ACC112 (cell line): Measurements from ENCODE around the gene MRPS18A.
A peak's percentile ranks its signal among the peaks of the same experiment; 100 is the strongest.

Experiments used
- H2AFZ ChIP-seq: fragments of 200-600 bp; sonication (generic); one replicate; pipeline ENCODE4 v1.6.0; 2017; ENCODE audit warnings: antibody characterized with exemption, low read length; ENCODE audit not compliant: unreplicated experiment
- H3K27ac ChIP-seq: fragments of 200-600 bp; sonication (generic); 2 replicates; pipeline ENCODE4 v1.5.1; 2014; ENCODE audit warnings: low read depth, mild to moderate bottlenecking, antibody characterized with exemption, low read length, moderate library complexity
- H3K27me3 ChIP-seq: fragments of 200-600 bp; sonication (generic); 2 replicates; pipeline ENCODE4 v1.6.1; 2014; ENCODE audit warnings: mild to moderate bottlenecking, antibody characterized with exemption, low read length, moderate library complexity, mixed read lengths; ENCODE audit not compliant: insufficient read depth
- H3K36me3 ChIP-seq: fragments of 200-600 bp; sonication (generic); 2 replicates; pipeline ENCODE4 v1.6.1; 2016; ENCODE audit warnings: mild to moderate bottlenecking, antibody characterized with exemption, low read length, moderate library complexity, mixed read lengths; ENCODE audit not compliant: insufficient read depth
- H3K4me1 ChIP-seq: fragments of 200-600 bp; sonication (generic); one replicate; pipeline ENCODE4 v1.6.1; 2016; ENCODE audit warnings: low read length, mixed read lengths; ENCODE audit not compliant: insufficient read depth, unreplicated experiment, control insufficient read depth
- H3K4me3 ChIP-seq: fragments of 200-600 bp; sonication (generic); 2 replicates; pipeline ENCODE4 v1.5.1; 2014; ENCODE audit warnings: mild to moderate bottlenecking, low read depth, low read length
- H3K79me2 ChIP-seq: fragments of 200-600 bp; sonication (generic); one replicate; pipeline ENCODE4 v1.6.0; 2016; ENCODE audit warnings: low read length; ENCODE audit not compliant: control insufficient read depth, unreplicated experiment, insufficient read depth

MRPS18A gene

GRCh38 chr6:43695967-43696291 lies 8.3 kb upstream of the MRPS18A start:
- no peak overlapping the region for H2AFZ ChIP-seq
- no peaks in the 10 kb centered on the region for H3K27me3 ChIP-seq
- no peaks in the 10 kb centered on the region for H3K79me2 ChIP-seq
- H3K27ac ChIP-seq, result no peak overlapping the region
- H3K4me3 ChIP-seq, result no peak overlapping the region
- H3K4me1 ChIP-seq, result peaks cover 19% of the 10 kb centered on the region
- H3K36me3 ChIP-seq, result no peaks in the 10 kb centered on the region

- H3K27ac ChIP-seq, result no peak overlapping the region
- H3K4me3 ChIP-seq, result no peak overlapping the region
- no peaks in the 10 kb centered on the region for H3K36me3 ChIP-seq
- no peaks in the 10 kb centered on the region for H3K27me3 ChIP-seq
- no peak overlapping the region for H2AFZ ChIP-seq
- no peaks in the 10 kb centered on the region for H3K79me2 ChIP-seq
- peaks cover 19% of the 10 kb centered on the region for H3K4me1 ChIP-seq
These were observed 7.8 kb upstream of the MRPS18A start for GRCh38 chr6:43695215-43695966.

DNA sequence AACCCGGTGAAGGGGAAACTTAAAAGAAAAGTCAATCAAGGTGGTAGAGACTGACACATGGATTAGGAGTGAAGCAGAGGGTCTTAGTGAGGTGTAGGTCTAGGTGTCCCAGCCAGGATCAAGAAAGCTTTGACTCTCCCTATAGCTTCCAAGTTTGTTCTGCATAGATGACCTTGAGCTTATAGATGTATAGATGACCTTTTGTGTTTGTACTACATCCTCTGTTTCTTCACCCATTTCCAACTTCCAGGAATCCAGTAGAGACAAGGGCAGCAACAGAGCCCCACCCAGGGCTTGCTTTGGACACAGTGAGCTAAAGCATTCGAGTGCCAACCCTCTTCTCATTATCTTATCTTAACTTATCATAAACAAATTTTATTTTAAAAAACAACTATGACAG lies 1.8 kb upstream of the MRPS18A start:
- H3K4me3 ChIP-seq, result no peak overlapping the region
- no peaks in the 10 kb centered on the region for H3K27me3 ChIP-seq
- peaks cover 16% of the 10 kb centered on the region for H3K4me1 ChIP-seq
- peaks cover 39% of the 10 kb centered on the region for H3K79me2 ChIP-seq
- no peak overlapping the region for H3K27ac ChIP-seq
- no peak overlapping the region for H2AFZ ChIP-seq
- H3K36me3 ChIP-seq, result no peaks in the 10 kb centered on the region

GRCh38 chr6:43687079-43687436 lies 533 bp downstream of the MRPS18A start:
- H3K4me3 ChIP-seq, result peak overlapping the region; percentile 93
- H2AFZ ChIP-seq, result peak overlapping the region; percentile 95
- peak overlapping the region; percentile 71 for H3K27ac ChIP-seq
- H3K36me3 ChIP-seq, result no peaks in the 10 kb centered on the region
- peaks cover 16% of the 10 kb centered on the region for H3K4me1 ChIP-seq
- H3K27me3 ChIP-seq, result no peaks in the 10 kb centered on the region
- peaks cover 62% of the 10 kb centered on the region for H3K79me2 ChIP-seq

GRCh38 chr6:43683708-43684455 lies 3.7 kb downstream of the MRPS18A start:
- Histone ChIP-seq H3K27me3 (no peaks in the 10 kb centered on the region), H3K36me3 (0 out of 2 replicates have a peak, but pooled peaks cover 4% of the 10 kb centered on the region), H3K79me2 (peaks cover 65% of the 10 kb centered on the region), H3K27ac (no peak overlapping the region), H2AFZ (no peak overlapping the region), H3K4me3 (no peak overlapping the region), H3K4me1 (peaks cover 16% of the 10 kb centered on the region)

DNA sequence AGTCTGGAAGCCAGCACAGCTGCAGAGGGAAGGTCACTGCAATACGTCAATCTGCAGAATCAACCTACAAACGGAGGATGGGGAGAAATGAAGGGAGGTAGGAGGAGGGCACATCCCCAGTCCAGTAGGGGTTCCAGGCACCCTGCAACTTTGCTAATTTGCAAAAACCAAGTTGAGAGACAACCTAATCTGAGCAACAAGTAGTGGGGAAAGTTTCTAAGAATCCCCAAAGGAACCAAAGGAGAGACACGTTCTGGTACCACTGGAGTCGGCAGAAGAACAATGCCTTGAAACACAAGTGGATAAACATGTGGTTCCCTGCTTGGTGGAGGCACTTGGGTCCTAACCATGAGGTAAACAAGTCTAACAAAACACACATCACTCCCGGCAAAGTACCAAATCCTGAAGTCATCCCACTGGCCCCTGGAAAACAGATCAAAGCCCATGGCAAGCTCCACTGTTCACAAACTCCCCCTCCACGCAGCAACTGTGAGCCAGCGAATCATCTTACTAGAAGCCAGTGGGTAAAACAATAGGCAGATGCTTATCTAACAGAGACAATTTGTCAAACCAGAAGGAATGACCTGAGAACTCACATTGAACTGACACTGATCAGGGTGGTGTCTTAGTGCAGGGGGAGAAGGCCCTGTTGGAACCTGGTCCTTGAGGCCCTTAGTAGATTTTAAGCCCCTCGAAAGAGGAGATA lies 4.7 kb downstream of the MRPS18A start:
- H3K4me3 ChIP-seq, result no peak overlapping the region
- H3K4me1 ChIP-seq, result peaks cover 11% of the 10 kb centered on the region
- H2AFZ ChIP-seq, result no peak overlapping the region
- peaks cover 8% of the 10 kb centered on the region; the same call in 1 of the 2 replicates for H3K36me3 ChIP-seq
- no peaks in the 10 kb centered on the region for H3K27me3 ChIP-seq
- H3K79me2 ChIP-seq, result peaks cover 59% of the 10 kb centered on the region
- no peak overlapping the region for H3K27ac ChIP-seq

- peaks cover 44% of the 10 kb centered on the region for H3K79me2 ChIP-seq
- H3K4me3 ChIP-seq, result no peak overlapping the region
- no peak overlapping the region for H2AFZ ChIP-seq
- no peak overlapping the region for H3K27ac ChIP-seq
- peaks cover 10% of the 10 kb centered on the region; the same call in 1 of the 2 replicates for H3K36me3 ChIP-seq
- H3K4me1 ChIP-seq, result peaks cover 6% of the 10 kb centered on the region
- H3K27me3 ChIP-seq, result no peaks in the 10 kb centered on the region
These were observed 6.3 kb downstream of the MRPS18A start for GRCh38 chr6:43681303-43681702.

DNA sequence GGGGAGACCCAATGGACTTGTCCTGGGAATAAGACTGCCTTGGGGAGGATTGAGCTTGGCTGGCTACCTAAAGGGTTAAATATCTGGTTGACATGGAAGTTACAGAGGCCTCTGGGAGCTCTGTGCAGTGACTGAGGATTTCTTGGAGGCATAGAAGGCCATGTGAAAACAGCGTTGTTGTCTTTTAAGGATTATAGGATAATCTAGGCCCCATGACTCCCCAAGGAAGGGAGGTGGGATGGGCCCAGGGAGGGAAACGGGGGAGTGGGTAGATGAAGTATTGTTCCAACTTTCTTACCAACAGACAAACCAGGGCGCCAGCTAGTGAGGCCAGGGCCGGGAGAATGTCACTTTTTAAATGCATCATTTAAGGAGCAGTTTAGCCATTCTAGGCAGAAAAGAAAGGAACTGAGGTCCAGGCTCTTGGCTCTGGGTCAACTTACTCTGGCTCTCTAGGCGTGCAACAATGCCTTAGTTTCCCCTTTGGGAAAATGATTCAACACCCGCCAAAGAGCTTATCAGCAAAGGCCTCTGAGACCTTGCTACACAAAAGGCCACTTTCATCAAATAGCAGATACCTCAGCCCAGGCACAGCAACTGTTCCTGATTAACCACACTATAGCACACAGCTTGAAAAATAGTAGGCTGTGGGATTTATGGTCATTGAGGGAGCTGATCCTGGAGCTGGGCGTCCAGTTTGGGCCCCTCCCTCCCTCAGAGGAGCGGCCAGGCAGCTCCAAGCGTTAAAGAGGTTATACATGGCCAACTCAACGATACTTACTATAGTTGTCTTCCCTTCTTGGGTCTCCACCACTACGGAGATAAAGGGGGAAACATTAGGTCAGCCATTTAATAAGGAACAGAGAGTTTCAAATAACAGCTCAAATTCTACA lies 7.0 kb downstream of the MRPS18A start:
- Histone ChIP-seq H2AFZ (no peak overlapping the region), H3K4me1 (no peaks in the 10 kb centered on the region), H3K4me3 (no peak overlapping the region), H3K79me2 (peaks cover 36% of the 10 kb centered on the region), H3K27me3 (no peaks in the 10 kb centered on the region), H3K36me3 (peaks cover 10% of the 10 kb centered on the region; the same call in 1 of the 2 replicates), H3K27ac (no peak overlapping the region)

DNA sequence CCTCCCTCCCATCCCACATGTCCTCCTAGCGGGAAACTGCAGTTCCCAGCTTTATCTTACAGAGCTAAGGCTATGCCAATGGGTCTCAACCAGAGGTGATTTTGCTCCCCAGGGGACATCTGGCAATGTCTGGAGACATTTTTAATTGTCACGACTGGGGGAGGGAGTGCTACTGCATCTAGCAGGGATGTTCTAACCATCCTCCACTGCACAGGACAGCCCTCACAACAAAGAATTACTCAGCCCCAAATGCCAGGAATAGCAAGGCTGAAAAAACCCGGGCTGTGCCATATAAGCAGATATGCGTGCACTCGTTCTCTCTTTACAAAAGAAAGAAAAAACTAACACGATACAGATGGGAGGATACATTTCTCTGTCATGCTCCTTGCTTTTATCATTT lies 8.5 kb downstream of the MRPS18A start:
- H3K36me3 ChIP-seq, result peaks cover 10% of the 10 kb centered on the region; the same call in 1 of the 2 replicates
- no peaks in the 10 kb centered on the region for H3K27me3 ChIP-seq
- H3K27ac ChIP-seq, result no peak overlapping the region
- no peaks in the 10 kb centered on the region for H3K4me1 ChIP-seq
- no peak overlapping the region for H3K4me3 ChIP-seq
- H3K79me2 ChIP-seq, result peaks cover 24% of the 10 kb centered on the region
- no peak overlapping the region for H2AFZ ChIP-seq

- no peaks in the 10 kb centered on the region for H3K27me3 ChIP-seq
- H3K4me1 ChIP-seq, result no peaks in the 10 kb centered on the region
- H3K36me3 ChIP-seq, result peaks cover 10% of the 10 kb centered on the region; the same call in 1 of the 2 replicates
- no peak overlapping the region for H3K27ac ChIP-seq
- H3K79me2 ChIP-seq, result peaks cover 17% of the 10 kb centered on the region
- H3K4me3 ChIP-seq, result no peak overlapping the region
- H2AFZ ChIP-seq, result no peak overlapping the region
These were observed 9.2 kb downstream of the MRPS18A start for GRCh38 chr6:43678341-43678740.
